ENCODE results near the gene IGFBPL1.
"Not testable (repeated sequence)": the region's sequence is repeated elsewhere in the genome, so short reads cannot be mapped to it uniquely, and the experiment has no call there.

The IGFBPL1 gene

GRCh38 chr9:38395653-38396370 lies 28.4 kb downstream of the IGFBPL1 start:
- DNase-seq: no peak

- no peak for DNase-seq
These were observed 29.8 kb downstream of the IGFBPL1 start for GRCh38 chr9:38394416-38394815.

- no peak for DNase-seq
These were observed 31.0 kb downstream of the IGFBPL1 start for GRCh38 chr9:38393128-38393796.

GRCh38 chr9:38392235-38393127 lies 31.8 kb downstream of the IGFBPL1 start, which contains the start of gene ALDH1B1:
ALDH1B1 (plus strand) TSS chr9:38392702; CDS start chr9:38395749, 3,047 bp downstream.
- peak; percentile 66 to 79 (median 74) for DNase-seq

- DNase-seq: no peak
These were observed 32.8 kb downstream of the IGFBPL1 start for GRCh38 chr9:38391278-38392118.

GRCh38 chr9:38390851-38391250 lies 33.4 kb downstream of the IGFBPL1 start:
- no peak for DNase-seq

- no peak for DNase-seq
These were observed 33.8 kb downstream of the IGFBPL1 start for GRCh38 chr9:38390442-38390841.

- no peak for DNase-seq
These were observed 34.9 kb downstream of the IGFBPL1 start for GRCh38 chr9:38389313-38389712.

- DNase-seq: no peak
These were observed 35.7 kb downstream of the IGFBPL1 start for GRCh38 chr9:38388283-38389223.

- DNase-seq: no peak
These were observed 36.5 kb downstream of the IGFBPL1 start for GRCh38 chr9:38387751-38388150.

- no peak for DNase-seq
These were observed 37.2 kb downstream of the IGFBPL1 start for GRCh38 chr9:38387066-38387465.

- DNase-seq: peak in 1 of 3 experiments; percentile 26
These were observed 37.8 kb downstream of the IGFBPL1 start for GRCh38 chr9:38386319-38386895.

GRCh38 chr9:38385896-38386295 lies 38.4 kb downstream of the IGFBPL1 start:
- DNase-seq: no peak

- DNase-seq: no peak
These were observed 39.0 kb downstream of the IGFBPL1 start for GRCh38 chr9:38384990-38385848.

GRCh38 chr9:38382141-38382540 lies 42.1 kb downstream of the IGFBPL1 start:
- DNase-seq: peak in 1 of 3 experiments; percentile 5

- DNase-seq: peak; percentile 30 to 91 (median 63)
These were observed 43.3 kb downstream of the IGFBPL1 start for GRCh38 chr9:38380872-38381534.

- DNase-seq: peak in 1 of 3 experiments; percentile 8
These were observed 43.9 kb downstream of the IGFBPL1 start for GRCh38 chr9:38380230-38380871.

GRCh38 chr9:38377336-38378083 lies 46.7 kb downstream of the IGFBPL1 start:
- DNase-seq: not testable (repeated sequence)
